ENCODE results near the gene DPP6.
"Not testable (repeated sequence)": the region's sequence is repeated elsewhere in the genome, so short reads cannot be mapped to it uniquely, and the experiment has no call there.

The DPP6 gene

DNA sequence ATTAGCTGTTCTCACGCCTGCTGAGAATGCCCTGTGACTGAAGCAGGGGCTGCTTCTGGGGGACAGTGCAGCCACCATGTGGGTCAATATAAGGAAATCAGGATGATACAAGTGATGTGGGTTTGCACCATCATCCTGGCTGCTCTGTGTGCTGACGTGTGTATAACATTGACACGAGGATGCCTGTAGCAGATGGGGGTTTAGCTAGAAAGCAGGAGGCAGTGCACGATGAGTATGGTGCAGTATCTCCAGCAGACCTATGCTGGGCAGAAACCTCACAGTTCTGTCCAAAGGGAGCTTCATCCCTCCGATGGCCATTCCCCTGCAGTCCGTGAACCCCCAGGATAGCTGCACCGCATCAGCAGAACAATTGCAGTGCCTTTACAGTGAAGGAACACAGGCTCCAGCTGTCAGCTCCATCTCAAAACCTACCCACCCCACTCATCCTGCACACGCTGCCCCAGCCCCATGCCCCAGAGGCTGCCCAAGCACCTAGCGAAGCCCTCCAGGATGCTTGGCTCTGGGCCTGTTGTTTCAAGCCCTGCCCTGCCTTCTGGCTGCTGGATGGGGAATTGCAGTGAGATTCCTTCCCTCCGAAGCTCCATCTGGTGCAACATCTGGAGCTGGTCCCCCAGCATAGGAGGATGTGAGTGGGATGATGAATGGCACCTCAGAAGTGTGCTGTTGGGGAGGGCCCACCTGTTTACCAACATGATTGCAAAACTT is 96.8 kb downstream of the DPP6 start:
- not testable (repeated sequence) for DNase-seq (ENCODE audit: low read depth)

DNA sequence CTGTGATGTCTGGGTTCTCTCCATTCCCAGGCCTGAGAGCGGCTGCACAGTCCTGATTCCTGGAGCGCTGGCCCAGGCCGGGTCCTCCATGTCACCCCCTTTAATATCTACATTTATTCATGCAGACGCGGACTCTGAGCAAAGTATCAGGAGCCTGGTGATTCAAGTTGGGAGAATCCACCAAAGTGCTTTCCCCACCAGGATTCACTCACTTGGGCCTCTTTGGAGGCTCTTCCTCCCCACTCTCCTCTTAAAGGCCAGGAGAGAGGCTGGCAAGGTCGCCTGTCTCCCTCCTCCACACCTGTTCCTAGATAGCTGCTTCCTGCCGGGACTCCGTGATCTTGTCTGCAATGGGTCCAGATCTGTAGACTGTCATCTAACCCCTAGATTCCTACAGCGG is 98.5 kb downstream of the DPP6 start:
- not testable (repeated sequence) for DNase-seq (ENCODE audit: low read depth)

DNA sequence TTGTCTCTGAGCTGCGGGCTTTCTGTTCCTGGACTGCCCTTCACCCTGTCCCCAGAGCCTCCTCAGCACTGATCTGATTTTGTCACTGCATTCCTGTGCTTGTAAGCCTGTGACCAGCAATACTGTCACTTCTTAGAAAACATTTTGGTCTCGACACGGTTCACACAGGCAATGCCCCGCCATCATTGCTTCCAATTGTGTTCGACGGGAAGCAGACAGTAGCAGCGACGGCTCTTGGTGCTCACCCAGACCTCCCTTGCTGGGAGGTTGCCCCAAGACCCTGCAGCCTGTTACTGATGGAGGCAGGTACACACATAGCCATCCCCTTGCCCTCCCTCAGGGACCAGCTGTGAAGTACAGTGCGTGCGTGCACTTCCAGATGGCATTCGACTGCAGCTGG is 99.1 kb downstream of the DPP6 start:
- DNase-seq (ENCODE audit: low read depth): not testable (repeated sequence)

DNA sequence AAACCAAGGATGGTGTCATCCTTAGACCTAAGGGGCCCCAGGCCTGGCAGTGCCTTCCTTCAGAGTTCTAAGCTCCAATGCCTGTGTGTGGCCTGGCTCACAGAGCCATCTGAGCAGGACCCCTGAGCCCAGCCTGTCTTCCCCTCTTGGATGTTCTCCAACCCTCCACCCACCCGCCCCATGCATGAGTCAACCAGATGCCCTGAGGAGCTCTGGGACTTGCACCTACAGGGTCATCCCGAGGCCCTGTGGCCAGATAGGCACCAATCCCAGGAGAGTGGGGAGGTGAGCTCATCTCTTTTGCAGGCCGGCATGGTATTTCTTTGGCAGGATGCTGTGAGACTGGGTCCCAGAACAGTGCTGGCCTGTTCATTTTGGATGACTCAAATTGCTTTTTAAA is 103.7 kb downstream of the DPP6 start:
- not testable (repeated sequence) for DNase-seq (ENCODE audit: low read depth)

DNA sequence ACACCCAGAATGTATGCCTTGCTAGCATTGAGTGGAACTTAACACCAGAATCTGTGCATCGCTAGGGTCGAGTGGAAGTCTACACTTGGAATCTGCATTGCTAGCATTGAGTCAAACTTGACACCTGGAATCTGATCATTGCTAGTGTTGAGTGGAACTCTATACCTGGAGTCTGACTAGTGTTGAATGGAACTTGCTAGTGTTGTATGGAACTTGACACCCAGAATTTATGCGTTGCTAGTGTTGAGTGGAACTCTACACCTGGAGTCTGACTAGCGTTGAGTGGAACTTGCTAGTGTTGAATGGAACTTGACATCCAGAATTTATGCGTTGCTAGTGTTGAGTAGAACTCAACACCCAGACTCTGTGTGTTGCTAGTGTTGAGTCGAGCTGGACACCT is 110.7 kb downstream of the DPP6 start:
- DNase-seq (ENCODE audit: low read depth): not testable (repeated sequence)

GRCh38 chr7:154163642-154164041 is 111.4 kb downstream of the DPP6 start:
- not testable (repeated sequence) for DNase-seq (ENCODE audit: low read depth)

- no peak for DNase-seq (ENCODE audit: low read depth)
These were observed 114.9 kb downstream of the DPP6 start for GRCh38 chr7:154167051-154167450.

DNA sequence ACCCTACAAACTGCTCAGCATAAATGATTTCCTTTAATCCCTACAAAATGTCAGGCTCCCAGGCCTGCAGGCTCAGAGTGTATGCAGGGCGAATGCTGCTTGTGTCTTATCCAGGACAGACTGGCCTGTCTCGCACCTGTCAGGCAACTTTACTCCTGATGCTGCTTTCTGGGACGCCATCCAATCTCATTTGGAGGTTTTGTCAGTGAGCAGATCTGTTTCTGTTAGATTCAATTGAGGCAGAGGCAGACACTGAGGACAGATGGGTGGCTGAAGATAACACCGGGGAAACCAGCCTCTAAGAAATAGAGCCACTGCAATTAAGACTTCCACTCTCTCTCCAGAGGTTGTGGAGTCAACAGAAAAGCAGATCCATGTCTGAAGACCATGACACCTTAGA is 115.6 kb downstream of the DPP6 start:
- DNase-seq (ENCODE audit: low read depth): no peak

DNA sequence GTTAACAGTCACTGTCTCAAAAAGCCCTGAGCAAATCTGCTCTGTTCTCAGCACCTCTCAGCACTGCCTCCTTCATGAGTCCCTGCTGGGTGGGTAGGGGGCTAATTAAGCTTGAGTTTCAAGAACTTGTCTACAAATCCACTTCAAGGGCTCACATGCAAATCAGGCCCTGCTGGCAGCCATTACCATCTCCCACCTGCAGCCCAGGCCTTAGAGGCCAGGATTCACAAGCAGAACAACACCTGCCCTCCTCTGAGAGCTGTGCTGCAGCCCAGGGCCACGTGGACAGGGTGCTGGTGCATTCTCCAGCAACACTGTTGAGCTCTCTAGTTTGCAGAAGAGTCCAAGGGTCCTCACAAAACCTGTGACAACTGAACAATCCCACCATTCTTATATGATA is 119.2 kb downstream of the DPP6 start:
- DNase-seq (ENCODE audit: low read depth): no peak

GRCh38 chr7:154172236-154172635 is 120.0 kb downstream of the DPP6 start:
- no peak for DNase-seq (ENCODE audit: low read depth)

DNA sequence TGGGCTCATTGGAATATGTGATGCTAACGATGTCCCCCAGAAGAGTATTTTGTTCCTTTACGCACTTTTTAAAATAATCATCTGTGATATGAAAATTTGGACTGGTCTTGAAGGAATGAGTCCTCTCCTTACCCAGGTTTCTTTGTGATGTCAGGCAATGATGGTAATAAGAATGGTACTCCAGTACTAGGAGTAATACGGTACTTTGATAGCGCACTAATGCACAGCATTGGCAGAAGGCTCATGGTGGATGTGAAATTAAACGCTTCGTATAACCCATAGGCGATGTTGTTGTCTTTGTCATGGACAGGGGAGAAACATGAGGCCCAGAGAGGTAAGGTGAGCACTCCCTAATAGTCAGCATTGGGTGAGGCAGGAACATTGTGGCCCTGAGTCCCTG is 125.4 kb downstream of the DPP6 start:
- DNase-seq (ENCODE audit: low read depth): no peak

DNA sequence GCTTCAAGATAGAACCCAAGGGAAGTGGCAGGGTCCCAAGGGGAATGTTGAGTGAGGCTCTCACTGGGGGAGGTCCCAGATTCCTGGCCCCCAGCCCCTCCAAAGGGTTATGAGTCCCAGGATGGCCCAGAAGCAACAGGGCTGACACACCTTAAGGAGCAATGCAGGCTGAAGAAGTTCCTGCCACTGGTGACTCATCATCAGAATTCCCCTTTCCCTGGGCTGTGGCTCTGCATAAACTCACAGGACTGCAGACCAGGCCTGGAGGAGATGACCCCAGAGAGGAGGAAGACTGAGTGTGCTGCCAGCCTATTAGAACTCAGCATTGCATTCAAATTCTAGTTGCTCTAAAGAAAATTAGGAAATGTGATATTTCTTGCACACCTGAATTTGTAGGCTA is 126.7 kb downstream of the DPP6 start:
- DNase-seq (ENCODE audit: low read depth): no peak

- DNase-seq (ENCODE audit: low read depth): no peak
These were observed 131.3 kb downstream of the DPP6 start for GRCh38 chr7:154183482-154183881.

GRCh38 chr7:154183946-154184345 is 131.7 kb downstream of the DPP6 start:
- no peak for DNase-seq (ENCODE audit: low read depth)

DNA sequence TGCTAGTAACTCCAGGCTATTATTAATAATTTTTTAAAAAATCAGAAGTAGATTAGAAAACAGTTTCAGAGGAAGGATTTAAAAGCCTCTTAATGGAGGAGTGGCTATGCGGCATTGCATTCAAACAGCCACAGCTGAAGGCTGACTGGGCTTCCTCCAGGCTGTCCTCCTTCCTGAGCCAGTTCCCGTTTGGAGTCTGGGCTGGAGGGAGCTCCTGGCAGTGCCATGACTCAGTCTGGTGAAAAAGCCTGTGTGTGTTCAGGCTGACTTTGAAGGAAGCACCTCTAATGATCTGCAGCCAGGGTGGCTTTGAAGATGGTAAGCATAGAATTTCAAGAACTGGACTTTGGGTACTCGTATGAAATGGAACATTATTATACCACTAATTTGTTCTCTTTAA is 134.6 kb downstream of the DPP6 start:
- no peak for DNase-seq (ENCODE audit: low read depth)

GRCh38 chr7:154188330-154188729 is 136.1 kb downstream of the DPP6 start:
- DNase-seq (ENCODE audit: low read depth): no peak

GRCh38 chr7:154195266-154195665 is 143.1 kb downstream of the DPP6 start:
- DNase-seq (ENCODE audit: low read depth): no peak

- DNase-seq (ENCODE audit: low read depth): no peak
These were observed 146.3 kb downstream of the DPP6 start for GRCh38 chr7:154198481-154198880.

DNA sequence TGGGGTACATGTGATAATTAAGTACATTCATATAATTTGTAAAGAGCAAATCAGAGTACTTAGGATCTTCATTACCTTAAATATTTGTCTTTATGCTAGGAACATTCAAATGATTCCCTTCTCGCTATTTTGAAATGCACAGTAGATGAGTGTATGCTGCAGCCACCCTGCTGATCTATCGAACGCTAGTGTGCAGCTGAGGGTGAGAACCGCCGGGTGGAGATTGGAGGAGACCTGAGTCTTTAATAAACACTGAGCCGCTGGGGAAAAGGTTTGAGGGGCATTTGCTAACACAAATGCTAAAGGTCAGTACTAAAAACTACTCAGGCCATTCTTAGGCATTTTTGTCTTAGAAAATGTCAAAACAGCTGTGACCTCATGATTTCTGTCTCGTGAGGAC is 148.0 kb downstream of the DPP6 start:
- no peak for DNase-seq (ENCODE audit: low read depth)

- DNase-seq (ENCODE audit: low read depth): no peak
These were observed 149.8 kb downstream of the DPP6 start for GRCh38 chr7:154202002-154202401.

GRCh38 chr7:154204046-154204445 is 151.8 kb downstream of the DPP6 start:
- no peak for DNase-seq (ENCODE audit: low read depth)

- no peak for DNase-seq (ENCODE audit: low read depth)
These were observed 160.7 kb downstream of the DPP6 start for GRCh38 chr7:154212861-154213260.

GRCh38 chr7:154217688-154218340 is 165.6 kb downstream of the DPP6 start:
- DNase-seq (ENCODE audit: low read depth): no peak

DNA sequence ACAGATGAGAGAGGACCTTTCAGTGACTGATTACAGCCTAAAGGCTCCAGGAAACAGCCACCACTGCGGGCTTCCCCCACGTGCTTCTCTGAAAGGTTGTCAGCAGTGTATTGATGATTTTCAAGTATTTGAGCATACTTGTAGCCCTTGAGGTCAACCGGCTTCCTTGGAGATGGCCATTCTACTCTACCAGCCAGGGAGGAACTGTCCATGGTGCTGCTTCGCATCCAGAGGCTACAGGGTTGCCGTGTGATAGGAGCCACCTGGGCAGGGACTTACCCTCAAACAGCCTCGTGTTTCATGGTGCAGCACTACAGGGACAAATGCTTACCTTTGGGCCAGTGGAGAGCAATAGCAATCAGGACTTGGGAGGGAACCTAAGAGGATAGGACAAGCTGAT is 179.5 kb downstream of the DPP6 start:
- no peak for DNase-seq (ENCODE audit: low read depth)
